Measurements from ENCODE around the gene TCF25.
"Not testable (repeated sequence)": the region's sequence is repeated elsewhere in the genome, so short reads cannot be mapped to it uniquely, and the experiment has no call there.

Gene TCF25

GRCh38 chr16:89921702-89922476 is 48.5 kb downstream of the TCF25 start:
- DNase-seq: no peak

GRCh38 chr16:89922477-89922883 is 49.1 kb downstream of the TCF25 start:
- DNase-seq: peak; percentile 34

- DNase-seq: no peak
These were observed 49.7 kb downstream of the TCF25 start, which contains the start of gene TUBB3 for GRCh38 chr16:89922884-89923639. Gene TUBB3 (plus strand): TSS chr16:89923342. CDS start chr16:89923402, 60 bp downstream.

- DNase-seq: no peak
These were observed 50.4 kb downstream of the TCF25 start for GRCh38 chr16:89923640-89924296.

- DNase-seq: peak; percentile 47
These were observed 51.0 kb downstream of the TCF25 start for GRCh38 chr16:89924297-89924924.

GRCh38 chr16:89924925-89925307 is 51.5 kb downstream of the TCF25 start:
- DNase-seq: no peak

GRCh38 chr16:89925596-89926079 is 52.2 kb downstream of the TCF25 start:
- no peak for DNase-seq

- no peak for DNase-seq
These were observed 58.0 kb downstream of the TCF25 start for GRCh38 chr16:89931305-89931896.

- no peak for DNase-seq
These were observed 58.6 kb downstream of the TCF25 start for GRCh38 chr16:89931964-89932363.

- not testable (repeated sequence) for DNase-seq
These were observed 60.6 kb downstream of the TCF25 start for GRCh38 chr16:89934019-89934418.

- no peak for DNase-seq
These were observed 61.5 kb downstream of the TCF25 start for GRCh38 chr16:89934611-89935553.

- not testable (repeated sequence) for DNase-seq
These were observed 62.2 kb downstream of the TCF25 start for GRCh38 chr16:89935620-89936019.

- DNase-seq: no peak
These were observed 62.6 kb downstream of the TCF25 start for GRCh38 chr16:89936034-89936433.

GRCh38 chr16:89936508-89936907 is 63.1 kb downstream of the TCF25 start:
- no peak for DNase-seq

GRCh38 chr16:89936981-89937380 is 63.6 kb downstream of the TCF25 start:
- no peak for DNase-seq

GRCh38 chr16:89938175-89938885 is 64.9 kb downstream of the TCF25 start:
- no peak for DNase-seq

GRCh38 chr16:89944773-89945172 is 71.4 kb downstream of the TCF25 start:
- no peak for DNase-seq

GRCh38 chr16:89945654-89946053 is 72.3 kb downstream of the TCF25 start:
- no peak for DNase-seq

- DNase-seq: no peak
These were observed 73.1 kb downstream of the TCF25 start for GRCh38 chr16:89946515-89946914.

GRCh38 chr16:89949121-89949742 is 75.8 kb downstream of the TCF25 start:
- no peak for DNase-seq

All from activated CD4-positive, alpha-beta T cell treated with anti-CD3 and anti-CD28 coated beads, Interleukin-2, amount 50 U/mL, for 1 hour (primary cell).